K562 (cell line): Measurements from ENCODE around the gene IFI44L. TPM values are rescaled to one million over a fixed set of nuclear protein-coding genes. Genes with fewer than 3 reads are reported as not detected.

ENCODE experiments used
- CTCF ChIP-seq, 3 experiments: IDR thresholded peaks in 2 of 3; conservative IDR thresholded peaks in 1 of 3; 2 replicates each; pipeline ENCODE4 v1.5.1; 2011 to 2012; ENCODE audit warnings: low read length in 3 of 3, mild to moderate bottlenecking in 3 of 3, control low read depth in 2 of 3, improper control_type of control experiment in 1 of 3, inconsistent platforms in 1 of 3, low read depth in 1 of 3, mixed read lengths in 1 of 3, moderate library complexity in 1 of 3; ENCODE audit not compliant: insufficient read depth in 2 of 3
- ZC3H11A ChIP-seq: IDR thresholded peaks from 2 replicates; pipeline ENCODE4 v1.6.1; 2012; ENCODE audit warnings: low read depth, low read length, improper control_type of control experiment
- polyA plus RNA-seq, 8 experiments: library from polyadenylated mRNA; depleted of rRNA in 4 of 8; stranded (reverse) in 5 of 8; unstranded in 3 of 8; fragments of >200 nt; fragmentation: Nextera tagmentation in 2 of 8; fragmentation: Illumina TruSeq in 1 of 8; extraction: Ambion mirVana in 2 of 8; extraction: Trizol in 1 of 8; gene quantifications; 2 replicates each; pipeline versions ENCODE4 v1.2.1 to v1.2.3, GENCODE V29; 2011 to 2014; ENCODE audit warnings: inconsistent platforms in 1 of 8, missing spikeins in 1 of 8
- total RNA-seq, 7 experiments: library from RNA; depleted of rRNA in 6 of 7; stranded (reverse); fragments of >200 nt in 6 of 7; fragmentation: Illumina TruSeq in 2 of 7; extraction: Trizol in 2 of 7; gene quantifications; 2 replicates each; pipeline versions ENCODE4 v1.2.1 to v1.2.3, GENCODE V29; 2011 to 2021; ENCODE audit warnings: low replicate concordance in 1 of 7
- TF ChIP-seq, protein P1 (sequence below), 2 experiments: fragments of 450-650 bp; formaldehyde crosslinking in 1 of 2; IDR thresholded peaks; 2 replicates each; pipeline versions ENCODE4 v1.4.0 to v1.6.1; 2014 to 2020; ENCODE audit warnings: mild to moderate bottlenecking in 2 of 2, borderline replicate concordance in 1 of 2, low read depth in 1 of 2
- TF ChIP-seq, protein P2 (sequence below): fragments of 450-650 bp; formaldehyde crosslinking; IDR thresholded peaks from 2 replicates; pipeline ENCODE4 v1.4.0; 2020; ENCODE audit warnings: mild to moderate bottlenecking, moderate library complexity
- TF ChIP-seq, protein P3 (sequence below): sonication (generic); formaldehyde crosslinking; IDR thresholded peaks from 2 replicates; pipeline ENCODE4 v1.8.0; 2022; ENCODE audit warnings: mild to moderate bottlenecking, low read depth, missing genetic modification reagents

IFI44L gene
- total and polyA plus RNA-seq, 9 of the 15 experiments (the other 6 are each of a cell fraction or from before 2014, with no cell fraction given), result 0.04 to 0.22 TPM; not detected in 7

DNA sequence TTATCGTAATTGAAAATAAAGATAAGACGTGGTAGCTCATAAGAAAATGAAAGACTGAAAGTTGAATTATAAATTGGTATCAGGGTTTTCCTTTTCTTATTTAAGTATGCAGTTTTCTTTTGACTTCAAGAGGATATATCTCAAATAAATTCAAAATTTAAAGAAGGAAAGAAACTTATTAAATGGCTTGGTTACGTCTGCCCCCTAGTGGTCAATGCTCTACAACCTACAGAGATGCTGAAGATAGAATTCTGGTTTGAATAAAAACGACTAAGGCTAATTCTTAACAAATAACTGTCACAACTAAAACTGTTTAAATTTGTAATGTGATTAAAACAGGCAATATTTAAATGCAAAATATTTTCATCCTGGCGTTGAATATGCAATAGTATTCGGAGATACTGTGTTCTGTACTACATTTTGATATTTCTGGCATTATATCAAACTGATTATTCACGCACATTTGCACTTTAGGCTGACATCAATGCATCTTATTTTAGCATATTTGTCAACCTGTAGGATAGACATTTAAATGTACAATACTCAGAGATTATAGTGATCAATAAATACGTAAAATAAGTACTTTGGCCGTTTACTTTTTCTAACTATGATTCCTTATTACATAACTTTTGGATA is 56.2 kb downstream of the IFI44L start (continued):
- TF ChIP-seq, protein P1, sequence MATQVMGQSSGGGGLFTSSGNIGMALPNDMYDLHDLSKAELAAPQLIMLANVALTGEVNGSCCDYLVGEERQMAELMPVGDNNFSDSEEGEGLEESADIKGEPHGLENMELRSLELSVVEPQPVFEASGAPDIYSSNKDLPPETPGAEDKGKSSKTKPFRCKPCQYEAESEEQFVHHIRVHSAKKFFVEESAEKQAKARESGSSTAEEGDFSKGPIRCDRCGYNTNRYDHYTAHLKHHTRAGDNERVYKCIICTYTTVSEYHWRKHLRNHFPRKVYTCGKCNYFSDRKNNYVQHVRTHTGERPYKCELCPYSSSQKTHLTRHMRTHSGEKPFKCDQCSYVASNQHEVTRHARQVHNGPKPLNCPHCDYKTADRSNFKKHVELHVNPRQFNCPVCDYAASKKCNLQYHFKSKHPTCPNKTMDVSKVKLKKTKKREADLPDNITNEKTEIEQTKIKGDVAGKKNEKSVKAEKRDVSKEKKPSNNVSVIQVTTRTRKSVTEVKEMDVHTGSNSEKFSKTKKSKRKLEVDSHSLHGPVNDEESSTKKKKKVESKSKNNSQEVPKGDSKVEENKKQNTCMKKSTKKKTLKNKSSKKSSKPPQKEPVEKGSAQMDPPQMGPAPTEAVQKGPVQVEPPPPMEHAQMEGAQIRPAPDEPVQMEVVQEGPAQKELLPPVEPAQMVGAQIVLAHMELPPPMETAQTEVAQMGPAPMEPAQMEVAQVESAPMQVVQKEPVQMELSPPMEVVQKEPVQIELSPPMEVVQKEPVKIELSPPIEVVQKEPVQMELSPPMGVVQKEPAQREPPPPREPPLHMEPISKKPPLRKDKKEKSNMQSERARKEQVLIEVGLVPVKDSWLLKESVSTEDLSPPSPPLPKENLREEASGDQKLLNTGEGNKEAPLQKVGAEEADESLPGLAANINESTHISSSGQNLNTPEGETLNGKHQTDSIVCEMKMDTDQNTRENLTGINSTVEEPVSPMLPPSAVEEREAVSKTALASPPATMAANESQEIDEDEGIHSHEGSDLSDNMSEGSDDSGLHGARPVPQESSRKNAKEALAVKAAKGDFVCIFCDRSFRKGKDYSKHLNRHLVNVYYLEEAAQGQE (IDR thresholded peaks at IDR 0.05; ENCODE audit: borderline replicate concordance), result peak; percentile 36; the same call in 1 of the 2 replicates
- TF ChIP-seq, protein P1 (CRISPR knock-in tag; IDR thresholded peaks at IDR 0.05; ENCODE audit: low read depth), result no peak
- TF ChIP-seq CTCF (IDR thresholded peaks at IDR 0.05 in 2 of 3, conservative IDR thresholded peaks at IDR 0.05 in 1 of 3; ENCODE audit: insufficient read depth in 2 of 3, low read depth in 1 of 3, low read length in 3 of 3), result peak; percentile 27 to 69 (median 38); a peak in 4 of 6 replicates
- TF ChIP-seq, protein P2, sequence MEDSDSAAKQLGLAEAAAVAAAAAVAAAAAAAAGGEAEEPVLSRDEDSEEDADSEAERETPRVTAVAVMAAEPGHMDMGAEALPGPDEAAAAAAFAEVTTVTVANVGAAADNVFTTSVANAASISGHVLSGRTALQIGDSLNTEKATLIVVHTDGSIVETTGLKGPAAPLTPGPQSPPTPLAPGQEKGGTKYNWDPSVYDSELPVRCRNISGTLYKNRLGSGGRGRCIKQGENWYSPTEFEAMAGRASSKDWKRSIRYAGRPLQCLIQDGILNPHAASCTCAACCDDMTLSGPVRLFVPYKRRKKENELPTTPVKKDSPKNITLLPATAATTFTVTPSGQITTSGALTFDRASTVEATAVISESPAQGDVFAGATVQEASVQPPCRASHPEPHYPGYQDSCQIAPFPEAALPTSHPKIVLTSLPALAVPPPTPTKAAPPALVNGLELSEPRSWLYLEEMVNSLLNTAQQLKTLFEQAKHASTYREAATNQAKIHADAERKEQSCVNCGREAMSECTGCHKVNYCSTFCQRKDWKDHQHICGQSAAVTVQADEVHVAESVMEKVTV, result peak; percentile 50; the same call in 1 of the 2 replicates
- no peak for TF ChIP-seq ZC3H11A
- TF ChIP-seq, protein P3, sequence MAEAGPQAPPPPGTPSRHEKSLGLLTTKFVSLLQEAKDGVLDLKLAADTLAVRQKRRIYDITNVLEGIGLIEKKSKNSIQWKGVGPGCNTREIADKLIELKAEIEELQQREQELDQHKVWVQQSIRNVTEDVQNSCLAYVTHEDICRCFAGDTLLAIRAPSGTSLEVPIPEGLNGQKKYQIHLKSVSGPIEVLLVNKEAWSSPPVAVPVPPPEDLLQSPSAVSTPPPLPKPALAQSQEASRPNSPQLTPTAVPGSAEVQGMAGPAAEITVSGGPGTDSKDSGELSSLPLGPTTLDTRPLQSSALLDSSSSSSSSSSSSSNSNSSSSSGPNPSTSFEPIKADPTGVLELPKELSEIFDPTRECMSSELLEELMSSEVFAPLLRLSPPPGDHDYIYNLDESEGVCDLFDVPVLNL (CRISPR knock-in tag), result no peak
- TF ChIP-seq, all 486 proteins: peak for 6
